ENCODE measurements around the gene LHX4.

LHX4 gene

DNA sequence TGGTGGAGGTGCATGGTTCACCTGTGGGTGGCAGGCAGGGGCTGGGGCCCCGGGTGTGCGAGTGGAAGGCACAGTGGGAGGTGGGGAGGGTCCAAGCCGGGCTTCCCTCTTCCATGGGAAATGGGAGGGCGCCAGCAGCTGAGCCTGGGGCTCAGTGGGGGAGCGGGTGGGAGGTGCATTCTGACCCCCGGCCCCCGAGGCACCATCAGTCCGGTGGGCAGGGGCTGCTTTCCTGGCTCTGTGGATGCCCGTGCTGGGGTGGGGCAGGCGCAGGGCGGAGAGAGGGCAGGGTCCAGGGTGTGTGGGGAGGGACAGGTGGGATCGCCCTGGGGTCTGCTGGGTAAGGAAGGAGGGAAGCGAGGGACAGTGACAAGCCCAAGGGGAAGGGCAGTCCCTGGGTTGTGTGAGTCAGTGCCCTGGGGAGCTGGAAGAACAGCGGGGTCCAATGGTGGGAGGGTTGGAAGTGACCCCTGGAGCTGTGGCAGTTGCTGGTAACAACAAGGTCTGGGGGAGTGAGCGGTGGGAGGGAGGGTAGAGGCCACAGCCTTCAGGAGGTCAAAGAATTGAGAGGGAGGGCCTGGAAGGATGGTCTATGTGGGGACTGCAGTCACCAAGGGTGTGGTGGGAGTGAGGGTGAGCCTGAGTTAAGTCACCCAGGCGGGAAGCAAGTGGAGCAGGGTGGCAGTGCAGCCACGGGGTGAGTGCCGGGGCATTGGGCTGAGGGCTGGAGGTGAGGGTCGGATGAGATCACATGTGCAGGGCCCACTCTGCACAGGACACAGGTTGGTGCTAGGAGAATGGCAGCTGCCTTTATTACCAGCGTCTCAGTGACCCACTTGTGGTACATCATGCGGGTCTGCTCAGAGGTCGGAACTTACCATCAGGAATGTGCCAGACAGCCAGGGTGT is 29.6 kb downstream of the LHX4 start:
- no peak for DNase-seq

DNA sequence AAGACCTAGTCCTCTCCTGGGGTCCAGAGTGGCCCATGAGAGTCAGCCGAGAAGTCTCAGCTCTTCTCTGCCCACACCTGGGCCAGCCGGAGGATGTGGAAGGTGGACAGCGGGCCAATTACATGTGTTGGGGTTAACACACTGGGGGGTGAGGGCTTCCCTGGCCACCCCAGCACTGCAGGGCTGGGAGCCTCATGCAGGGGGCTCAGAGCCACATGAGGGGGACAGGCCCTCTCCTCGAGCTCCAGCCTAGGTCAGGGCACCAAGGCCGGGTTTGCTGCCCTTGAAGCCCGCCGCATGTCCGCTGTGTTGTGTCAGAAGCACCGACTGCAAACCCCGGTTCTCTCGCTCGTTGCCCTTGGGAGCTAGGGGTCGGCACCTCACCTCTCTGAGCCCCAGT is 30.5 kb downstream of the LHX4 start:
- DNase-seq, result no peak

DNA sequence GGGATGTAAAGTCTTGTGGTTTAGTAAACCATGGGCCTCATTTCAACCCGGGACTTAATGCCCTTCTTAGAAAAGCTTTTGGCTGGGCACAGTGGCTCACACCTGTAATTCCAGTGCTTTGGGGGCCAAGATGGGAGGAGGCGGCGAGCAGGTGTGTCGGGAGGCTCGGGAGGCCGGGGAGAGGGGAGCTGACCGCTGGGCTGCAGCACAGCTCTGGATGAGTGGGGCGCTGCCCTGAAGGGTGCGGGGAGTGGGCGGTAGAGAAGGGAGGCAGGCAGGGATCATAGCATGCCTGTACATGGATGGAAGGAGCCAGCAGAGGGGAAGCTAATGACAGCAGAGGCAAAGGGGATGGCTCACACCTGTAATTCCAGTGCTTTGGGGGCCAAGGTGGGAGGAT is 31.0 kb downstream of the LHX4 start:
- DNase-seq, result no peak

DNA sequence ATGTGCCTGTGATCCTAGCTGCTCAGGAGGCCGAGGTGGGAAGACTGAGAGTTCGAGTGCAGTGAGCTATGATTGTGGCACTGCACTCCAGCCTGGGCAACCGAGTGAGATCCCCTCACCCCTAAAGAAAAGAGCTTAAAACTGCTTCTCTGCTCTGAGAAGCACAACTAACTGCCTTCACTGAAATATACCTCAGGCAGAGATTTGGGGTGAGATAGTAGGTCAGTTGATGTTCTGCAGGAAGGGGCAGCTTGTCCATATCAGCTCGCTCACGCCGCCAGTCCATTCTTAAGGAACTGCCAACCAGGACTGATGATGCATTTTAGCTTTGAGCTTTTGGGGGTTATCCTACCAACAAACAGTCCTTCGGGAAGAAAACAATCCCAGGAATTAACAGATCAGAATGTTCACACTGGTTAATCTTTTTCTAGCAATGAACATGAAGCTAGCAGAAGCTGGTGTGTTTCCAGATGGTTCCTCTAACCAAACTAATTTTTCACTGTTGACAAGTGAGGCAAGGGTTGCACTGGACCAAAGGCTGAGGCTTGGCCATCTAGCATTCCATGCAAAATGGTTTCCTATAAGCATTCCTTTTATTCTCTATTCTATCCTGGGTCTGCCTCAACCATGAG is 31.6 kb downstream of the LHX4 start:
- DNase-seq, result no peak

DNA sequence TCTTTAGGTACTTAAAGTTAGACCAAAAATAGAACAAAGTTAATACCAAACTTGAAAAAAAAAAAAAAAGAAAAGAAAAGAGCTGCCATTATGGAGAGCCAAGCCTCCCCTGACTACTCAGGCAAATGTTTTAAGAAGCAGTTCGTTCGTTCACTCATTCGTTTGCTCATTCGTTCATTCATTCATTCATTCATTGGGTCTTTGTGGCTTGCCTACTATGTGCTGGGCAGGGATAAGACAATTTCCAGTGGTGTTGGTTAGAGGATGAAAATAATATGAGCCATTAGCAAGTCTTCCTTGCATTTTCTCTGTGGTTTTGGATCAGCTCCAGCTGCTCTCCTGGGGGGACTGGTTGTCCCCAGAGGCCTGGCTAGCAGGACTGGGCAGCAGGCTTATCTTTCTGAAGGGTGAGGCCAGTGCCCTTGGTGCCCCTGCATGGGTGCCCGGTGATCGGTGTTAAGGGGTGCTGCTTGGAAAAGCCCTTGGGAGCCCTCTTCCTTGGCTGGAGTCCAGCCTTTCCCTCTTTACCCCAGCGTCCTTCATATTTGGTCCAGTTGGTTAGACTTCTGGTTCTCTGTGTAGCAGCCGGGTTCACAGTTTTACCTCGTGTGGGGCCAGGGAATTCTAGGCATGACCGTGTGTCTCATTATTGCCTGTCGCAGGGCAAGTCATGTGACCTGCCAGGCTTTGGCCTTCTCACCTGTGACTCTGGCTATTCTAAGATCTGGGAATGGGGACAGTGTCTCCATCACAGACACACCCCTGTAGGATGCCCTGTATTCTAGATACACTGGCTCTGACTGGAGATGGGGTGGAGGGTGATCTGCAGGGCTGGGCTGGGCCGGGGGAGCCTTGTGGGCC is 32.8 kb downstream of the LHX4 start:
- DNase-seq, result no peak

DNA sequence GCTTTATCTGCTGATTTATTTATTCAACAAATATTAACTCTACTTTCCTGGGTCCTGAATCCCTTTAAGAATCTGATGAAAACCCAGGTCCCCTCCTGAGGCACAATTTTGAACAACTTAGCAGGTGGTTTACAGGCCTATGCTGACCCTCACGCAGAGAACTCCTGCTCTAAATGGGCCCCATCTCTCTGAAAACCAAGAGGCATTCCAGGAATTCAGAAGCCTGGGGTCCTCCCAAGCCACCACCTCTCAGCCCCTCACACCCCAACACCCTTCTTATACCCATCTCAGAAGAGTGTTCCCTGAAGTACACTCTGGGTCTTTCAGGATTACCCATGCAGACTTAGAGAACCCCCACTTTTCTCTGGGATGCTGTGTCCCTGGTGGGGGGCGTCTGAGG is 34.5 kb downstream of the LHX4 start:
- no peak for DNase-seq

DNA sequence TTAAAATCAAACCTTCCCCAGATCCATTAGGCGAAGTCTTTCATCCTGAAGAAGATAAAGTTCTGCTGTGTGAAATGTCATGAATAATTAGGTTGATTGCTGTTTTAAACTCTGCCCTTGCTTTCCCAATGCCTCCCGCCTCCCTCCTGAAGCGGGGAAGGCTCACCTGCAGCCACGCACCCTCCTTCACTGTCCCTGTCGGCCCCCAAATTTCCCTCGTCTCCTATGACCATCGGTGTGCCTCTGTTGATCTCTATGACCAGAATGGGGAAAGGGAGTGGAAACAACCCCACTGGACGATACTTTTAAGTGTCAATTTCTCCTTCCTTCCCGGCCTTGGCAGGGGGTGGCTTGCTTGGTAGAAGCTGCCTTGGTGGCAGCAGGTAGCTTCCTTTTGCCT is 35.1 kb downstream of the LHX4 start:
- DNase-seq, result no peak

DNA sequence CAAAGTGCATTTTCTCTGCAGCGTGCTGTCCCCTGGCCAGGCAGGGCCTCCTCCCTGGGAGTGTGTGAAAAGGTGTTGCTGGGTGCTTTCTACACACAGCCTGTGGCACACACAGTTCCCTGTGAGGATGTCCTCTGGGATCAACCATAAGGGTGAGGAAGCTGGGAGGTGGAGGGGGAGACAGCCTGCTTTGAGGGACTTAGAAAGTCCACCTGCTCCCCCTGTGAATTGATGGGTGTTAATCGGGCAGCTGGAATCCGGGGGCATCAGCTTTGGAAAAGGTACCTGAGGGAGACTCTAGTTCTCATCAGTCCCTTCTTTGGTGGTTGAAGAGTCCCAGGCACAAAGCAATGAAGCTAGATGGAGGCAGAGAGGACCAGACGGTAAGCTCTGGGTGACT is 35.8 kb downstream of the LHX4 start:
- DNase-seq, result no peak

DNA sequence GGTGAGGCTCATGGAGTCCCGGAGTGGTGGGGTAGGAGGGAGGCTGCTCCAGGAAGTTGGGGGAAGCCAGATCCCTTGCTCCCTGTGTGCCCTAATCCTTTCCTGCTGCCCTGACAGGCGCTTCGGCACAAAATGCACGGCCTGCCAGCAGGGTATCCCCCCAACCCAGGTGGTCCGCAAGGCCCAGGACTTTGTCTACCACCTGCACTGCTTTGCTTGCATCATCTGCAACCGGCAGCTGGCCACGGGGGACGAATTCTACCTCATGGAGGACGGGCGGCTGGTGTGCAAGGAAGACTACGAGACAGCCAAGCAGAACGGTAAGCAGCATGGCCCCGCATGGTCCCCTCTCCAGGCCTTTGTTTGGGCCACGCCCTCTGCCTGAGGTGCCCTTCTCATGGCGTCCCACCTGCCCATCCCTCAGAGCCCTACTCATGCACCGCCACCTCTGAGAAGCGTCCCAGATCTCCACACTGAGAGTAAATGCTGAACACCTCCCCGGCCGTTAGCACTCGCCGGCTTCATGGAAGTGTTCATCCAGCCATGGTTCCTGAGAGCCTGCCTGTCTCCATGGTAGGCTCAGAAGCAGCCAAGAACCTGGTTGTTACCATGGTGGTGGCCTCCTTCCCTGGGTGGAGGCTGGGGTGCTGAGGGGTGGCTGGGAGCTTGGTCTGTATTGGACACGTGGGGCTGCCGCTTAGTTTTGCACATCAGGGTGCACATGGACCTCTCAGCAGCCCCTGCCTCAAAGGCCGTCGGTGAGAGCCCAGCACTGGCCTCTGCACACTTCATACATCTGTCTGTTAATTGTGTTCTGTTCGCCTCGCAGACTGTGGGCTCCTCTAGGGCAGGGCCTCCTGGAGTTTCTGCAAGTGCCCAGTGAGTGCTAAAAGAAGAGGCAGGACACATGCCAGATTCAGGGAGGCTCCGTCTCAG is 36.5 kb downstream of the LHX4 start:
- no peak for DNase-seq

DNA sequence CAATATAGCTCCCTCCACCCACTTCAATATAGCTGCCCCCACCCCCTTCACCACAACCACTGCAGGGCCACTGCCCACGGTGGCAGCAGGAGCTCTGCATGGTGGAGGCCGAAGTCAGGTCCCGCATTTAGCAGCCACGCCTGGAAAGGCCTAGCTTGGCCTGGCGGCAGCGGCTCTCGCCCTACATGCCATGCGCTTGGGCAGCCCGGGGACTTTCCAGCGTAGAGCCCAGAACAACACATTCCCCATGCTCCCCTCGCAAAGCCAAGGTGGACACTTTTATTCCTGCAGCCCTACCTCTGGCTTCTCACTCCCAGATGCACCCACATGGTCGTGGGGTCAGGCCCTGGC is 37.1 kb downstream of the LHX4 start:
- DNase-seq, result no peak

DNA sequence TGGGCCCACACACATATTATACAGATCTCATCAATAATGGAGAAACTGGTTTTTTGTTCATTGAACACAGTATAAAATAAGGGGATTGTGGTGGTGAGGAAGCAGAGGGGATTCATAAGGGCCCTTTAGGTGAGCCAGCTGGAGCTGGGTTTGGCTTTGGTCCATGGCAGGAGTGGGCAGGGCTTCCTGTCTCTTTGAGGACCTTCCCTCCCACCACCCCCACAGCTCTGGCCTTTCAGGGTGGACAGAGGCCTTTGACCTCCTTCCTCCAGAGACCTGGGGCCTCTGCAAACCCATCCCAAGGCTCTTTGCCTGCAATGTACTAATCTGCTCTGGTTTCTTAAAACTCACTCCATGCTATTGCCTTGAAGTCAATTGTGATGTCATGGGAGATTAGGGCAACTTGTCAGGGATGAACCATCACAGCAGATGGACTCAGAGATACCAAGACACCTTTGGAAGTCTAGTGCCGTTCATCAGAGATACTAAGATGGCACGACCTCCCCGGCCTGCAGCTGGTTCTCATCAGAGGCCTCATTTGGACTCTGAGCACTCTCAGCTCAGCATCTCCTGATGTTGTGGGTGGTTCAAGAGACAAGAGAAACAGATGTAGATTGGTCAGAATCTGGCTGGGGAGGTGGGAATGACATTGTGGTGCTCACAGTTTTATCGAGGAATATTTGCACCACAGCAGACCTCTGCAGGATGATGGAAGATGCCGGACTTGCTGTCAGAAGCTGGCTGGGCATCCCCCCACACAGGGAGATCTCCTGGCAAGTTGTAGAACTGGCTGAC is 37.9 kb downstream of the LHX4 start:
- no peak for DNase-seq

DNA sequence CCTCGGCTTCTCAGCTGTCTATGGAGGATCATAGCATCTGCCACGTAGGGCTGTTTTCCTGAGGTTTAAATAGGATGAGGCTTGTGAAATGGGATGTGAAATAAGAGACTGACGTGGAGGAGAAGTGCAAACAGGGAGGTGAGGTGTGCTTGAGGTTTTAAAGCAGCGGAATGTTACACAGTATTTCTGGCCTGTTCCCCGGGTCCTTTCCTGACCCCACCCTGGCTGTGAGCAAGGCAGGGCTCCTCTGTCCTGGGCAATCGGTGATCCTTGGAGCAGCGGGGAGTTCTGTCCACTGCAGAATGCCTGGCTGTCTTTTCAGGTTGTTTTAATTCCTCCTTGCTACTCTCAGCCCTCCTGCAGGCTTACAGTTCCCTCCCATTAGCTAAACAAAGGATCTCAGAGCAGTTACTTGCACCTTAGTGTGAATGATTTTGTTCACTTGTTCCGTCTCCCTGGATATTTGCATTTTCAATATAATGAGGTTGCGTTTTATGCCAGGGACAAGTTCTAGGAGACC is 38.6 kb downstream of the LHX4 start:
- no peak for DNase-seq

DNA sequence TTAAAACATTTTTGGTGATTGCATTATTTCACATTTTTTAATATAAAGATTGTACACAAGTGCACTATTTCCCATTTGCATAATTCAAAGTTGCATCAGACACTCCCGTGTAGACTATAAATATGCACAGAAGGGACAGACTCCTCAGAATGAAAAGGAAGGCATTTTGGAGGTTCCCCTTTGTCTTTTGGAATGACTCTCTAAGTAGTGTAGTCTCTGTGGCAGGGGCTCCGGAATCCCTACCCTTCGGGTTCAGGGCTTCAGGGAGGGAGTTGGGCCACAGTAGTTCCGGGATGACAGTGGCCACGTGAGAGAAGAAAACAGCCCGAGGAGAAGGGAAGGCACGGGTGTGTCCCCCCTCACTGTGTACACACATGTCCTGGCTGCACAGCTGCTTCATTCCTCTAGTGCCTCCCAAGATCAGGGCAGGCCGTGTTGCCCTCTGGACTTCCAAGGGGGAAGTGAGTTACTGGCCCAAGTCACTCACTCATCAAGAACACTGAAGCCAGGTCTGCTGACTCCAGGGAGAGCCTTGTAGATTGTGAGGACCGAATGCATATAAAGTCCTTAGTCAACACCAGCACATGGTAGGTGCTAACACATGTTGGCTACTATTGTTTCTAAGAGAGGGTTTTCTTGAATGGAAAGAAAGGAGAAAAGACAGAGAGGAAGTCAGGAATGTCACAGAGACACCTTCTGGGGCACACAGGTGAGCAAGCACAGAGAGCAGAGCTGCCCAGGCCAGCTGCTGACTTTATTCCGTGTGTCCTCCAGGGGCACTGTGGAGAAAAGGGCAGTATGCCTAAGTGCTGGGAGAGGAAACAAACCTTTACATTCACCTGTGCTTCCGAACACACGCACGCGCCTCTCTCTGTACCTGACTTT is 39.8 kb downstream of the LHX4 start:
- no peak for DNase-seq

DNA sequence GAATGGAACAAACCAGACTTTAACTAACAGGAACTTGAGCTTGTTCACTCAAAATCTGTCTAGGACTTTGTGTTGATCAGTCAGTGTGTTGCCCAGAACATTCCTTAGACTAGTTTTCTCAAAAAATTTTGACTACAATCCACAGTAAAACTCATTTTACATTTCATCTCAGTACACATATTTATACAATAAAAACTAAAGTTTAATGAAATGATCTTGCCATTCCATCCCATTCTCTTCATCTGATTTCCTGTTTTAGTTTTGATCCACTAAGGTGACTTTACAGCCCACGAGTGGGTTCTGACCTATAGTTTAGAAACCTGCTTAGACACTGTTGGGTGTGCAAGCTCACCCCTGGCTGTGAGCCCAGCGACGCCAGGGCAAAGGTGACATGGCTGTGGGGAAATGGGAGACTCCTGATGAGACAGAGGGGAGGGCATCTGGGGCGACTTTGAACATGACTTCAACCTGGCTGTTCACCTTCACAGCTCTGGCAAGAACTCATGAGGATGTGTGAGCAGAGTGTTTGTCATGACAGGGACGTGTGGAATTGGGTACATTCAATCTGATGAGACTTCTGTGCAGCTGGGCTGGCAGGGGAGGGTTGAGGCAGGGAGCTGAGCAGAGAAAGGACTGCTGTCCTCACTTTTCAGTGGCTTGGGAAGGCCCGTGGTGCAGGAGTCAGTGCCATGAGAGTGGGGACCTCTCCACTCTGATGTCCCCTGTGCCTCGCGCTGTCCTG is 40.6 kb downstream of the LHX4 start:
- DNase-seq, result no peak

DNA sequence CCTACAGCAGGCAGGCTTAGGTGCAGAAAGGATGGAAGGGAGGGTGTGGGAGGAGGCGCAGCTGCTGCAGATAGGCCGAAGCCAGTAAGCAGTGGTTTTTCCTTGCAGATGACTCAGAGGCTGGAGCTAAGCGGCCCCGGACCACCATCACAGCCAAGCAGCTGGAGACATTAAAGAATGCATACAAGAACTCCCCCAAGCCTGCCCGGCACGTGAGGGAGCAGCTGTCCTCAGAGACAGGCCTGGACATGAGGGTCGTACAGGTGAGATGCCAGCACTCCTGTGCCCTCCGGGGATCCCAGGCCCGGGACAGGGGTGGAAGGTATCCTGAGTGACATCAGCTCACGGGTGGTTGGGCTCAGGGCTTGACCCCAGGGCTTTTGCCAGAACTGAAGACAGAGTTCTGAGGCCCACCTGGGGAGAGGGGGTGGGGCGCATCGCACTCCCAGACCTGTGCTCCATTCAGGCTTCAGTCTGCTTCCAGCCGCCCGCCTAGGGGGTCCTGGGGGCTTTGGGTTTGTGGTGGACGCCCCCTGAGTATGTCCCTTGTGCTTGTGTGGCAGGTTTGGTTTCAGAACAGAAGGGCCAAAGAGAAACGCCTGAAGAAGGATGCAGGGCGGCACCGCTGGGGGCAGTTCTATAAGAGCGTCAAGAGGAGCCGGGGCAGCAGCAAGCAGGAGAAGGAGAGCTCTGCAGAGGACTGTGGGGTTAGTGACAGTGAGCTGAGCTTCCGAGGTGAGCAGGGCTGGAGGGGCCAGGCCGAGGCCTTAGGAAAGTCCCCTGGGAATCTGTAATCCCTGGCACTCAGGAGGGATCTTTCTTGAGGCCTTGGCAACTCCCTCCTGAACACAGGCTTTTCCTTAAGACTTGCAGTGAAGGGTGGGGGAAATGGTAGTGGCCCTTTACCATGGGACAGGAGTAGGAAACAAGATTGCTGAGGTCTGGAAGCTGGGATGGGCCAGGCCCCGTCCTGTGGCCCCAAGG is 41.5 kb downstream of the LHX4 start:
- no peak for DNase-seq

DNA sequence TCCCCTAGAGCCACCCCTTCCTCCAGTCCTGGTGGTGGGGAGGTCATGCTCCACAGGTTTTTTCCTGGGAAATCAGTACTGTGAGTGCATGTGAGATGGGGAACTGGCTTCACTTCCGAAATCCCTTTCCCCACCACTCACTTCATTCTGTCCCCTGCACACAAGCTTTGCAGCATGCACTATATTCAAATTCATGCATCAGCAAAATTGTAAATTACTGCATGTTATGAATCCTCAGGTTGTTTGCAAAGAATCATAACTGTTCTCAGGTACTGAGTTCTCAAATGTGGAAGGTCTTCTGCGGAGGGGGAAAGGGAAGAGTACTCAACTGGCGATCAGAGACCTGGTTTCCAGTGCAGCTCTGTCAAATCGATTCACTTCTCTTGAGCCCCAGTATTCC is 42.3 kb downstream of the LHX4 start:
- no peak for DNase-seq

DNA sequence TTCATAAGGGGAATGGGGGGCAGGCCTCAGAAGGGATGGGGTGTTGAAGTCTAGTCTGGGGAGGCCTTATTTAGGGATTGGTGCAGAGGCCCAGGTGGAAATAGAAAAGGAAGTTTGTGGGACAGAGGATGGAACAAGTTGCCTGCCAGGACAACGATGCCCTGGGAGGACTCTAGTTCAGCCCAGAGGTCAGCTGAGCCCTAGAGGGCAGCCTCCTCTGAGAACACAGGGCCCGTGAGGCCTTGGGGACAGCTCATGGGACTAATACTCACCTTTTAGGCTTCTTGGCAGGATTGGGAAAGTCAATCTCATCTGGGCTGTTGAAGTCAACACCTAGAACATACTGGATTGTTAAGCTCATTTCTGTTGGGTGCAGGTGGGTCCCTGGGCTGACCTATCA is 43.0 kb downstream of the LHX4 start:
- DNase-seq, result no peak

DNA sequence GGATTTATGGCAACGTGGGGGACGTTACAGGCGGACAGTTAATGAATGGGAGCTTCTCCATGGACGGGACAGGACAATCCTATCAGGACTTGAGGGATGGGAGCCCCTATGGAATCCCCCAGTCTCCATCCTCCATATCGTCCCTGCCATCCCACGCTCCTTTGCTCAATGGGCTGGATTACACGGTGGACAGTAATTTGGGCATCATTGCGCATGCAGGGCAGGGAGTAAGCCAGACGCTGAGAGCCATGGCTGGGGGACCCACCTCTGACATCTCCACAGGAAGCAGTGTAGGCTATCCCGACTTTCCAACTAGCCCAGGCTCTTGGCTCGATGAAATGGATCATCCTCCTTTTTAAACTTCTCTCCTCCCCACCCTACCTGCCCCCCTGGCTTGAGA is 44.2 kb downstream of the LHX4 start:
- DNase-seq, result no peak
